SK-N-MC (cell line): ENCODE data around the gene MCC.

Experiments used
- EZH2 ChIP-seq: fragments of 200-600 bp; sonication (generic); IDR thresholded peaks from one replicate; pipeline ENCODE4 v1.6.1; 2017; ENCODE audit warnings: antibody characterized with exemption
- POLR2AphosphoS5 ChIP-seq: IDR thresholded peaks from 2 replicates; pipeline ENCODE4 v1.6.1; 2012; ENCODE audit warnings: mild to moderate bottlenecking, low read depth, low read length, borderline replicate concordance

GRCh38 chr5:113081091-113081839 lies 407.0 kb downstream of the MCC start:
- no peak for TF ChIP-seq POLR2AphosphoS5
- TF ChIP-seq EZH2, result no peak
